Measurements from ENCODE around the gene LGALS3.

LGALS3 gene

GRCh38 chr14:55094292-55095157, 34.5 kb upstream of the LGALS3 start:
- Histone ChIP-seq H3K4me1 (ENCODE audit: control insufficient read depth, insufficient read depth, low read length) (no peaks in the 10 kb centered on the region; the same call in 1 of the 2 replicates), H3K27ac (ENCODE audit: extremely low read depth, low read depth, low read length) (no peak overlapping the region), H3K4me3 (ENCODE audit: low read depth, low read length) (no peak overlapping the region), H3K9me3 (ENCODE audit: control insufficient read depth, insufficient read depth, low read depth, low read length) (no peaks in the 10 kb centered on the region), H3K36me3 (ENCODE audit: control insufficient read depth in 2 of 2, insufficient read depth in 1 of 2, low read length in 2 of 2) (no peaks in the 10 kb centered on the region)
- TF ChIP-seq WT1 (tag by site-specific recombination; IDR thresholded peaks at IDR 0.05) (peak; percentile 35; the same call in 1 of the 2 replicates), PRDM6 (tag by site-specific recombination; IDR thresholded peaks at IDR 0.05) (0 out of 2 replicates have a peak, but pooled peaks have one; percentile 11), ZSCAN23 (tag by site-specific recombination; IDR thresholded peaks at IDR 0.05) (no peak), FEZF1 (tag by site-specific recombination; IDR thresholded peaks at IDR 0.05) (peak; percentile 76), KLF8 (tag by site-specific recombination; IDR thresholded peaks at IDR 0.05) (0 out of 2 replicates have a peak, but pooled peaks have one; percentile 40), ZNF660 (tag by site-specific recombination; IDR thresholded peaks at IDR 0.05) (peak; percentile 26; the same call in 1 of the 2 replicates), SCRT2 (tag by site-specific recombination; IDR thresholded peaks at IDR 0.05) (peak; percentile 83), ZNF629 (tag by site-specific recombination; IDR thresholded peaks at IDR 0.05) (peak; percentile 87), ZBTB44 (tag by site-specific recombination; IDR thresholded peaks at IDR 0.05) (peak; percentile 79), ZBTB21 (tag by site-specific recombination; IDR thresholded peaks at IDR 0.05) (peak; percentile 62), ZNF335 (tag by site-specific recombination; conservative IDR thresholded peaks at IDR 0.05) (peak; percentile 54), ZNF366 (tag by site-specific recombination; conservative IDR thresholded peaks at IDR 0.05) (peak; percentile 80), OSR2 (tag by site-specific recombination; IDR thresholded peaks at IDR 0.05) (peak; percentile 60; the same call in 1 of the 2 replicates), ZNF510 (tag by site-specific recombination; IDR thresholded peaks at IDR 0.05; ENCODE audit: insufficient replicate concordance) (no peak), SP7 (tag by site-specific recombination; IDR thresholded peaks at IDR 0.05) (peak; percentile 59; the same call in 1 of the 2 replicates), ZNF24 (tag by site-specific recombination; IDR thresholded peaks at IDR 0.05) (0 out of 2 replicates have a peak, but pooled peaks have one; percentile 26), ZNF501 (tag by site-specific recombination; IDR thresholded peaks at IDR 0.05) (no peak), GLI4 (tag by site-specific recombination; IDR thresholded peaks at IDR 0.05) (no peak), ZIC2 (tag by site-specific recombination; IDR thresholded peaks at IDR 0.05) (0 out of 2 replicates have a peak, but pooled peaks have one; percentile 13), ZSCAN16 (tag by site-specific recombination; IDR thresholded peaks at IDR 0.05) (no peak), ZFP69B (tag by site-specific recombination; IDR thresholded peaks at IDR 0.05) (no peak), ZNF843 (tag by site-specific recombination; IDR thresholded peaks at IDR 0.05) (0 out of 2 replicates have a peak, but pooled peaks have one; percentile 19), ZBTB8A (tag by site-specific recombination; IDR thresholded peaks at IDR 0.05) (0 out of 2 replicates have a peak, but pooled peaks have one; percentile 30), ATF2 (tag by site-specific recombination; IDR thresholded peaks at IDR 0.05; ENCODE audit: low read depth) (peak; percentile 64; the same call in 1 of the 2 replicates), ZNF324 (tag by site-specific recombination; IDR thresholded peaks at IDR 0.05) (0 out of 2 replicates have a peak, but pooled peaks have one; percentile 10), HOXD13 (CRISPR knock-in tag; IDR thresholded peaks at IDR 0.05; ENCODE audit: borderline replicate concordance) (no peak), ZNF184 (tag by site-specific recombination; IDR thresholded peaks at IDR 0.05) (peak; percentile 63; the same call in 1 of the 2 replicates)
- ChIA-PET POLR2A (interaction anchor here (0.6 to 1.9 kb wide), 8 partner anchors 9 to 97 kb away, joined by 3 to 9 read pairs (median 4); partner anchors contain the start of genes DLGAP5, LGALS3 and MAPK1IP1L), CTCF (interaction anchor here (0.6 to 4.5 kb wide), 7 partner anchors 9 to 514 kb away, joined by 3 to 20 read pairs (median 4); no protein-coding TSS in a partner anchor)

Measured in HEK293 (cell line).